Measurements from ENCODE around the gene ELF4.

Gene ELF4

DNA sequence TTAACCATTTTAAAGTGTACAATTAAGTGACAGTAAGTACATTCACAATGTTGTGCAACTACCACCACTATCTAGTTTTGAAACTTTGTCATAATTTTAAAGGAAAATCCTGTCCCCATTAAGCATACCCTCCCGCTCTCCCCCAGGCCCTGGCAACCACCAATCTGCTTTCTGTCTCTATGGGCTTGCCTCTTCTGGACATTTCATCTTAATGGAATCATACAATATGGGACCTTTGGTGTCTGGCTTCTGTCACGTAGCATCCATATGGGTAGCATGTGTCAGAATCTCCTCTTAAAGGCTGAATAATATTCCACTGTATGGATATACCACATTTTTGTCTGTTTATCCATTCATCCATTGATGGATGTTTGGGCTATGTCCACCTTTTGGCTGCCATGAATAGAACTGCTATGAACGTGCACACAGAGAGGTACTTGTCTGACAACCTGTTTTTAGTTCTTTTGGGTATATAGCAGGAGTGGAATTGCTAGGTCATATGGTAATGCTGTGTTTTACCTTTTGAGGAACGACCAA is 61.5 kb downstream of the ELF4 start:
- TF ChIP-seq, protein P1, sequence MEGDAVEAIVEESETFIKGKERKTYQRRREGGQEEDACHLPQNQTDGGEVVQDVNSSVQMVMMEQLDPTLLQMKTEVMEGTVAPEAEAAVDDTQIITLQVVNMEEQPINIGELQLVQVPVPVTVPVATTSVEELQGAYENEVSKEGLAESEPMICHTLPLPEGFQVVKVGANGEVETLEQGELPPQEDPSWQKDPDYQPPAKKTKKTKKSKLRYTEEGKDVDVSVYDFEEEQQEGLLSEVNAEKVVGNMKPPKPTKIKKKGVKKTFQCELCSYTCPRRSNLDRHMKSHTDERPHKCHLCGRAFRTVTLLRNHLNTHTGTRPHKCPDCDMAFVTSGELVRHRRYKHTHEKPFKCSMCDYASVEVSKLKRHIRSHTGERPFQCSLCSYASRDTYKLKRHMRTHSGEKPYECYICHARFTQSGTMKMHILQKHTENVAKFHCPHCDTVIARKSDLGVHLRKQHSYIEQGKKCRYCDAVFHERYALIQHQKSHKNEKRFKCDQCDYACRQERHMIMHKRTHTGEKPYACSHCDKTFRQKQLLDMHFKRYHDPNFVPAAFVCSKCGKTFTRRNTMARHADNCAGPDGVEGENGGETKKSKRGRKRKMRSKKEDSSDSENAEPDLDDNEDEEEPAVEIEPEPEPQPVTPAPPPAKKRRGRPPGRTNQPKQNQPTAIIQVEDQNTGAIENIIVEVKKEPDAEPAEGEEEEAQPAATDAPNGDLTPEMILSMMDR (IDR thresholded peaks at IDR 0.05; ENCODE audit: insufficient read depth, low read length, poor library complexity, severe bottlenecking) = no peak
- Histone ChIP-seq H3K27me3 (replicated peaks; ENCODE audit: control insufficient read depth, insufficient read depth, low read length) (no peaks in the 10 kb centered on the region), H3K36me3 (ENCODE audit: control insufficient read depth, insufficient read depth, low read length) (no peaks in the 10 kb centered on the region; the same call in 1 of the 2 replicates), H3K4me3 (replicated peaks; ENCODE audit: low read depth, low read length) (no peak overlapping the region)
- no peak for DNase-seq (ENCODE audit: extremely low read depth, insufficient read length)

DNA sequence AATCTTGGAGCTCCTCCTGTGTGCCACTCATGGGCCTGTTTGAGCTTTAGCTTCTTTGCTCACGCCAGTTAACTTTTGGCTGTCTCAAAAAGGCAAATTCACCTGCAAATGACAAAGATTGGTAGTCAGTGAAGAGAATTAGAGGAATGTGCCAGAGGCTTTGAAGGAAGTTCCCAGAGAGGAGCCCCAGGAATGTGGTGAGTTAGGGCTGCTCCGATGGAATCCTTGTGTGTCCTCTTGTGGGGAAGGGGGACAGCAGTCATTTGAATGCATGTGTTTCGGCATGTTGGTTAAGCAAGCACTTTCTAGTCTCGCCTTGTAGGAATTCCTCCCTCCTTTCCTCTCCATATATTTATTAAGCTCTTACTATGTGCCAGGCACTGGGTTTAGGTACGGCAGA is 62.9 kb downstream of the ELF4 start:
- DNase-seq (ENCODE audit: extremely low read depth, insufficient read length) = no peak
- no peaks in the 10 kb centered on the region; the same call in 1 of the 2 replicates for H3K36me3 ChIP-seq (ENCODE audit: control insufficient read depth, insufficient read depth, low read length)
- TF ChIP-seq, protein P1 (IDR thresholded peaks at IDR 0.05; ENCODE audit: insufficient read depth, low read length, poor library complexity, severe bottlenecking) = no peak
- no peak overlapping the region for H3K4me3 ChIP-seq (replicated peaks; ENCODE audit: low read depth, low read length)
- no peaks in the 10 kb centered on the region for H3K27me3 ChIP-seq (replicated peaks; ENCODE audit: control insufficient read depth, insufficient read depth, low read length)

DNA sequence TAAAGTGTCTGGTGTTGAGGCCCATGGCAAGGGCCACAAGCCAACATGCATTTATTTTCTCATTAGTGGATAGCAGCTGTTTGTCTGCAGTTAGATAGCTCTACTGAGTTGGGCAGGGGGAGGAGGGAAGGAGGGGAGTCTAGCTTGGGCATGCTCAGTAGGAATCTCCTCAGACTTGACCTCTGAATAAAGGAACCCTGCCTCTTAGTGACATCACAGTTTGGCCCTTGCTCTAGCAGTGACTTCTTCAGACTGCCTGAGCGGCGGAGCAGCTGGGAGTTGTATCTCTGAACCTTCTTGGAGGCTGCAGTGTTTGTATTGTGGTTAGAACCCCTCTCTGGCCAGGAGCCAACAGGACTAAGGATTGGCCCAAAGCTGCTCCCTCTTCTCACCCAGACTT is 70.5 kb downstream of the ELF4 start:
- H3K36me3 ChIP-seq (ENCODE audit: control insufficient read depth, insufficient read depth, low read length) = no peaks in the 10 kb centered on the region; the same call in none of the 2 replicates
- TF ChIP-seq, protein P1 (IDR thresholded peaks at IDR 0.05; ENCODE audit: insufficient read depth, low read length, poor library complexity, severe bottlenecking) = no peak
- no peak overlapping the region for H3K4me3 ChIP-seq (replicated peaks; ENCODE audit: low read depth, low read length)
- DNase-seq (ENCODE audit: extremely low read depth, insufficient read length) = no peak
- H3K27me3 ChIP-seq (replicated peaks; ENCODE audit: control insufficient read depth, insufficient read depth, low read length) = no peaks in the 10 kb centered on the region

DNA sequence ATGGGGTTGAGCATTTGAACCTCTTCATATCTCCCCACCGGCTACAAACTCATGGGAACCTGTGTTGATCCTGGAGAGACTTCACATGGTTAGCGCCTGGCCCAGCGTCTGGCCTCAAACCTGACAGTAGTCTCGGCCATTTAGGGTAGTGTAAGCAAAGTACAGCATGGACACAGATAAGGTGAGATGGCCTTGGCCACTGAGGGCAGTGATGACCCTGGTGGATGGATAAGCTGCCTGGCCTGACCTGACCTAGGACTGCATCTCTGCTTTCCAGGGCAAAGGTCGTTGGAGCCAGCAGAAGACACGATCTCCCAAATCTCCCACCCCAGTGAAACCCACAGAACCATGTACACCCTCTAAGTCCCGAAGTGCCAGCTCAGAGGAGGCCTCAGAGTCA is 76.1 kb downstream of the ELF4 start:
- TF ChIP-seq, protein P1 (IDR thresholded peaks at IDR 0.05; ENCODE audit: insufficient read depth, low read length, poor library complexity, severe bottlenecking) = no peak
- Histone ChIP-seq H3K27me3 (replicated peaks; ENCODE audit: control insufficient read depth, insufficient read depth, low read length) (no peaks in the 10 kb centered on the region), H3K4me3 (replicated peaks; ENCODE audit: low read depth, low read length) (no peak overlapping the region), H3K36me3 (ENCODE audit: control insufficient read depth, insufficient read depth, low read length) (no peaks in the 10 kb centered on the region; the same call in 1 of the 2 replicates)
- DNase-seq (ENCODE audit: extremely low read depth, insufficient read length) = no peak

DNA sequence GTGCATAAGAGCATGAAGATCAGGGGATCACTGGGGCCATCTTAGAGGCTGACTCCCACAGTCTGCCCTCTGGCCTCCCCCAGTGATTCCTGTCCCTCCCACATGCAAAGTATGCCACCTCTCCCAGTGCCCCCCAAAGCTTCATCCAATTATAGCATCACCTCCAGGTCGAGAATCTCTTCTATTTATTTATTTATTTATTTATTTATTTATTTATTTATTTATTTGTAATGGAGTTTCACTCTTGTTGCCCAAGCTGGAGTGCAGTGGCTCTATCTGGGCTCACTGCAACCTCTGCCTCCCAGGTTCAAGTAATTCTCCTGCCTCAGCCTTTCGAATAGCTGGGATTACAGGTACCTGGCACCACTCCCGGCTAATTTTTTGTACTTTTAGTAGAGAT is 77.7 kb downstream of the ELF4 start:
- Histone ChIP-seq H3K36me3 (ENCODE audit: control insufficient read depth, insufficient read depth, low read length) (no peaks in the 10 kb centered on the region), H3K27me3 (replicated peaks; ENCODE audit: control insufficient read depth, insufficient read depth, low read length) (no peaks in the 10 kb centered on the region), H3K4me3 (replicated peaks; ENCODE audit: low read depth, low read length) (no peak overlapping the region)
- DNase-seq (ENCODE audit: extremely low read depth, insufficient read length) = no peak
- TF ChIP-seq, protein P1 (IDR thresholded peaks at IDR 0.05; ENCODE audit: insufficient read depth, low read length, poor library complexity, severe bottlenecking) = no peak

DNA sequence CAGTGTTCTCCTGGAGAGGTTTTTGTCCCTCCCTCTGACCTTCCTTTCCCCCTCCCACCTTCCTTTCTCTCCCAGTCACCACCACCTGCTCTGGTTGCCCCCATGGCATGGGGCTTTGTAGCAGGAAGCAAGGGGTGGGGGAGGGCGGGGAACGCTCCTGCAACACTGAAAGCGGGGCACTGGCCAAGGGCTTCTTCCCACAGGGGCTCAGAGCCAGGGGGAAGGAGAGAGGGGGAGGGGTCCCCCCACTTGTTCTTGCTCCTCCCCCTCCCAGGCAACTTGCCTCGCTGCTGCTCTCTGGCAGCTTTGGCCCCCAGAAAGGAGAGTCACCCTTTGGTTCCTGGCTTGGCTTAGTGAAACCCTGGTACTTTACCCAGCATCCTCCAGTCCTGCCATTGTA is 79.5 kb downstream of the ELF4 start:
- no peaks in the 10 kb centered on the region for H3K36me3 ChIP-seq (ENCODE audit: control insufficient read depth, insufficient read depth, low read length)
- no peaks in the 10 kb centered on the region for H3K27me3 ChIP-seq (replicated peaks; ENCODE audit: control insufficient read depth, insufficient read depth, low read length)
- no peak for DNase-seq (ENCODE audit: extremely low read depth, insufficient read length)
- no peak overlapping the region for H3K4me3 ChIP-seq (replicated peaks; ENCODE audit: low read depth, low read length)
- TF ChIP-seq, protein P1 (IDR thresholded peaks at IDR 0.05; ENCODE audit: insufficient read depth, low read length, poor library complexity, severe bottlenecking) = no peak

Data from GM06990 (cell line).